Choroid plexus epithelial cell (primary cell): ENCODE measurements around the gene RIT2.
"Not testable (repeated sequence)": the region's sequence is repeated elsewhere in the genome, so short reads cannot be mapped to it uniquely, and the experiment has no call there.

ENCODE experiments used
- DNase-seq: peaks from one replicate; pipeline ENCODE4 v3.0.0-alpha.2; 2010; ENCODE audit warnings: low read depth
- H3K4me3 ChIP-seq: 2 replicates; pipeline ENCODE4 v1.5.1; 2011; ENCODE audit warnings: low read depth, mild to moderate bottlenecking, control low read depth, low read length, moderate library complexity
- CTCF ChIP-seq: conservative IDR thresholded peaks from 2 replicates; pipeline ENCODE4 v1.5.1; 2011; ENCODE audit warnings: low read depth, mild to moderate bottlenecking, control low read depth, inconsistent platforms, low read length, moderate library complexity

The RIT2 gene

GRCh38 chr18:42814618-42815017, 300.9 kb downstream of the RIT2 start:
- H3K4me3 ChIP-seq, result no peak overlapping the region
- no peak for TF ChIP-seq CTCF
- DNase-seq, result no peak

- no peak overlapping the region for H3K4me3 ChIP-seq
- no peak for DNase-seq
- TF ChIP-seq CTCF, result no peak
Observed at GRCh38 chr18:42814184-42814583, 301.3 kb downstream of the RIT2 start.

- H3K4me3 ChIP-seq, result no peak overlapping the region
- DNase-seq, result no peak
- no peak for TF ChIP-seq CTCF
Observed at GRCh38 chr18:42813570-42813969, 301.9 kb downstream of the RIT2 start.

- H3K4me3 ChIP-seq, result no peak overlapping the region
- DNase-seq, result peak; percentile 5
- TF ChIP-seq CTCF, result no peak
Observed at GRCh38 chr18:42807887-42808286, 307.6 kb downstream of the RIT2 start.

- H3K4me3 ChIP-seq, result no peak overlapping the region
- TF ChIP-seq CTCF, result no peak
- DNase-seq, result peak; percentile 40
Observed at GRCh38 chr18:42801706-42802105, 313.8 kb downstream of the RIT2 start.

GRCh38 chr18:42798606-42799170, 316.8 kb downstream of the RIT2 start:
- no peak for DNase-seq
- no peak overlapping the region for H3K4me3 ChIP-seq
- no peak for TF ChIP-seq CTCF

- not testable (repeated sequence) for H3K4me3 ChIP-seq, DNase-seq
Observed at GRCh38 chr18:42795213-42795789, 320.2 kb downstream of the RIT2 start.
